ENCODE measurements around the gene SETSIP.

DNA sequence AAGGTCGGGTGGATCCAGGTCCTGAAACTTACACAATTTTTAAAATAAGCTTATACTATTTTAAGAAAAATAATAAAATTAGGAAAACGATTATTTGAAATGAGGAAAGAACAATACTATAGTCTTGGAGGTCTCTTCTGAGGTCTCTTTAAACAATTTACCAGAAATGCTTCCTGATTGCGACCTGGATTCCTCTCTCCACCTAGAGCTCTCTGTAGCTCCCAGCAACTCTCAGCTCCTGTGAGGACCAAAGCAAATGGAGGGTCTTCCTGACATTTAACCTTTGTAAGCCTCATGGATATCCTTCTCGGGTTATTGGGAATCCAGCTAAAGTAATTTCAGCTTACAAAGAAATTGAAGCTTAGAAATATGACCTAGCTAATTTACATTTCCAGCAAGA is 5.8 kb upstream of the SETSIP start:
- TF ChIP-seq, protein P1, sequence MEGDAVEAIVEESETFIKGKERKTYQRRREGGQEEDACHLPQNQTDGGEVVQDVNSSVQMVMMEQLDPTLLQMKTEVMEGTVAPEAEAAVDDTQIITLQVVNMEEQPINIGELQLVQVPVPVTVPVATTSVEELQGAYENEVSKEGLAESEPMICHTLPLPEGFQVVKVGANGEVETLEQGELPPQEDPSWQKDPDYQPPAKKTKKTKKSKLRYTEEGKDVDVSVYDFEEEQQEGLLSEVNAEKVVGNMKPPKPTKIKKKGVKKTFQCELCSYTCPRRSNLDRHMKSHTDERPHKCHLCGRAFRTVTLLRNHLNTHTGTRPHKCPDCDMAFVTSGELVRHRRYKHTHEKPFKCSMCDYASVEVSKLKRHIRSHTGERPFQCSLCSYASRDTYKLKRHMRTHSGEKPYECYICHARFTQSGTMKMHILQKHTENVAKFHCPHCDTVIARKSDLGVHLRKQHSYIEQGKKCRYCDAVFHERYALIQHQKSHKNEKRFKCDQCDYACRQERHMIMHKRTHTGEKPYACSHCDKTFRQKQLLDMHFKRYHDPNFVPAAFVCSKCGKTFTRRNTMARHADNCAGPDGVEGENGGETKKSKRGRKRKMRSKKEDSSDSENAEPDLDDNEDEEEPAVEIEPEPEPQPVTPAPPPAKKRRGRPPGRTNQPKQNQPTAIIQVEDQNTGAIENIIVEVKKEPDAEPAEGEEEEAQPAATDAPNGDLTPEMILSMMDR (IDR thresholded peaks at IDR 0.05), result no peak
- no peak for TF ChIP-seq EZH2 (IDR thresholded peaks at IDR 0.05; ENCODE audit: borderline replicate concordance, insufficient read depth, low read depth, low read length, poor library complexity, severe bottlenecking)

Data from B cell (primary cell).